ENCODE data around the gene TMEM236. TPM values are rescaled to one million over a fixed set of nuclear protein-coding genes. Genes with fewer than 3 reads are reported as not detected.

The TMEM236 gene
- total RNA-seq, 4 donors from 2014 or later: 3.3 to 99.1 (median 77.1) TPM

DNA sequence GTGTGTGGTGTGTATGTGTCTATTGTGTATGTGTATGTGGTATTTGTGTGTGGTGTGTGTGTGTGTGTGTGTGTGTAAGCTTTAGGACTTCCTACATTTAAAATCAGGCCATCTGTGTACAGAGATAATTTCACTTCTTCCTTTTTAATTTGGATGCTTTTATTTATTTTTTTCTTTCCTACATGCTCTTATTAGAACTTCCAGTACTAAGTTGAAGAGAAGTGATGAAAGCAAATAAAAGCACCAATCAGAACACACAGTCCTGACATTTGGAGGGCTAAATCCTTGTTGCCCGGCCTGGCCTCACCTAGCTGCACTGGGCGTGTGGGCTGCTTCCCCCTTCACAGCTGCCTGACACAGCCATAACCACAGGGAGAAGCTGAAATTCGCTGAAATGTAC lies 53.3 kb downstream of the TMEM236 start:
- Histone ChIP-seq H3K27ac (no peak overlapping the region), H3K36me3 (no peaks in the 10 kb centered on the region), H3K9me3 (no peaks in the 10 kb centered on the region), H3K27me3 (no peaks in the 10 kb centered on the region), H3K4me3 (no peak overlapping the region), H3K4me1 (no peaks in the 10 kb centered on the region)
- no peak for DNase-seq
- no peak for TF ChIP-seq POLR2A (IDR thresholded peaks at IDR 0.05)
- TF ChIP-seq, protein P1, sequence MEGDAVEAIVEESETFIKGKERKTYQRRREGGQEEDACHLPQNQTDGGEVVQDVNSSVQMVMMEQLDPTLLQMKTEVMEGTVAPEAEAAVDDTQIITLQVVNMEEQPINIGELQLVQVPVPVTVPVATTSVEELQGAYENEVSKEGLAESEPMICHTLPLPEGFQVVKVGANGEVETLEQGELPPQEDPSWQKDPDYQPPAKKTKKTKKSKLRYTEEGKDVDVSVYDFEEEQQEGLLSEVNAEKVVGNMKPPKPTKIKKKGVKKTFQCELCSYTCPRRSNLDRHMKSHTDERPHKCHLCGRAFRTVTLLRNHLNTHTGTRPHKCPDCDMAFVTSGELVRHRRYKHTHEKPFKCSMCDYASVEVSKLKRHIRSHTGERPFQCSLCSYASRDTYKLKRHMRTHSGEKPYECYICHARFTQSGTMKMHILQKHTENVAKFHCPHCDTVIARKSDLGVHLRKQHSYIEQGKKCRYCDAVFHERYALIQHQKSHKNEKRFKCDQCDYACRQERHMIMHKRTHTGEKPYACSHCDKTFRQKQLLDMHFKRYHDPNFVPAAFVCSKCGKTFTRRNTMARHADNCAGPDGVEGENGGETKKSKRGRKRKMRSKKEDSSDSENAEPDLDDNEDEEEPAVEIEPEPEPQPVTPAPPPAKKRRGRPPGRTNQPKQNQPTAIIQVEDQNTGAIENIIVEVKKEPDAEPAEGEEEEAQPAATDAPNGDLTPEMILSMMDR (IDR thresholded peaks at IDR 0.05): no peak

DNA sequence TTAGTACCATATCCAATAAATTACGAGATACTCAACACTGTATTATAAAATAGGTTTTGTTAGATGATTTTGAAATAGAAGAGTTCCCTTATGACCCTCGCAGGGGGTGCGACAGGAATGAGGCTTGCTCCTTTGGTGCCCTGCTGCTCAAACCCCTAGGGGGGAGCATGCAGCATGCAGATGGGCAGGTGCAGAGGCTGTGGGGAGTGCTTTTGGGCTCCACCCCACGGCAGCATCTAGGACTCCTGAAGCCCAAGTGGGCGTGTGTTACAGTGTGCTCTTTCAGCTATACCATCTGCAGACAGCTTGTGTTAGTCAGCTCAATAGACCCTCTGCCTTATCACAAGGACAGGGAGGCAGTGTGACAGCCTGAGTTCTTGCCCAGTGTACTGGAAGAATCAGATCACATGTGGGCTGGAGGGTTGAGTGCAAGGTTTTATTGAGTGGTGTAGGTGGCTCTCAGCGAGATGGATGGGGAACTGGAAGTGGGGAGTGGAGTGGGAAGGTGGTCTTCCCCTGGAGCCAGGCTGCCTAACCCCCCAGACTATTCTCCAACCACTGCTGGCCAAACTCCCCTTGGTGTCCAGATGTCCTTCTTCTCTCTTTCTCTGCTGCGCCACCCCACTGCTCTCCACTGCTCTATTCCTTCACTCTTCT lies 54.0 kb downstream of the TMEM236 start:
- Histone ChIP-seq H3K4me1 (no peaks in the 10 kb centered on the region), H3K27ac (no peak overlapping the region), H3K27me3 (no peaks in the 10 kb centered on the region), H3K36me3 (no peaks in the 10 kb centered on the region), H3K4me3 (no peak overlapping the region), H3K9me3 (no peaks in the 10 kb centered on the region)
- no peak for TF ChIP-seq POLR2A (IDR thresholded peaks at IDR 0.05)
- TF ChIP-seq, protein P1 (IDR thresholded peaks at IDR 0.05): peak in 3 of 6 experiments; percentile 21 to 40 (median 25)
- DNase-seq: no peak

DNA sequence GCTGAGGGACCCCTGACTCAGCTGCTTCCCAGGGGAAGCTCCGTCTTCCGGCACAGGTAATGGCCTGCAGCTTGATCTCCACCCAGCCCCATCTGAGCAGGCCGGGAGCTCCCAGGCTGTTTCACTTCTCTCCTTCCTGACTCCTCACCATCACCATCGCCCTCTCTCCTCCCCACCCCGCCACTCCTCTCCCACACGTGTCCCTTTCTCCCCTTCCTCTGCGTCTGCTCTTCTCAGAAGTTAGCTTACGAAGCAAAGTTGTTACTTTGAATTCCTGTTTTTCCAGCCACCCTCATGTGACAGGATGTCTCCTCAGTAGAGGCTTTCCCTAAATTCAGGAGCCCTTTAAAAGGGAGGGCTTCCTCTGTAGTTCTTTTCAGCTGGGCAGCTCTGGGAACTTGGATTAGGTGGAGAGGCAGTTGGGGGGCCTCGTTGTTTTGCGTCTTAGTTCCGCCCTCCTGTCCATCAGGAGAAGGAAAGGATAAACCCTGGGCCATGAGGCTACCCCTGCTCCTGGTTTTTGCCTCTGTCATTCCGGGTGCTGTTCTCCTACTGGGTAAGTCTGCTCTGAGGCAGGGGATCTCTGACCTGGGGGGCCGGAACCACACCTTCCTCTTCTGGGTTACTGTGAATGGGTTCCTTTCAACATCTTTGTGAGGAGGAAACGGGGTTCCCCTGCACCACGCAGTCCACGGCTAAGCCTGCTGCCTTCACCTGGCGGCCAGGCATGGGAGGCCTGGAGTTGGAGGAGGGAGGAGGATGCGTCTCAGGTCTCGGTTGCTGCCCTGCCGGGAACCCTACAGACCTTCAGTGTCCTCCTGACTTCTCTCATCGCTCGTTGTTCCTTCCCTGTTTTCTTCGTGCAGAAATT lies 57.2 kb downstream of the TMEM236 start, which contains the start of gene MRC1:
TSS of gene MRC1 (plus strand) at position 378 of the 871 bp plus-strand sequence. CDS start at position 496, 118 bp downstream.
- Histone ChIP-seq H3K27me3 (no peaks in the 10 kb centered on the region), H3K9me3 (no peaks in the 10 kb centered on the region), H3K4me1 (no peaks in the 10 kb centered on the region), H3K4me3 (peak within 1 kb of the TSS in 1 of 4 donors; percentile 28), H3K27ac (peak within 1 kb of the TSS in 2 of 4 donors; percentile 5 to 49), H3K36me3 (no peaks in the 10 kb centered on the region)
- no peak for DNase-seq
- TF ChIP-seq, protein P1 (IDR thresholded peaks at IDR 0.05): no peak
- TF ChIP-seq POLR2A (IDR thresholded peaks at IDR 0.05): no peak

DNA sequence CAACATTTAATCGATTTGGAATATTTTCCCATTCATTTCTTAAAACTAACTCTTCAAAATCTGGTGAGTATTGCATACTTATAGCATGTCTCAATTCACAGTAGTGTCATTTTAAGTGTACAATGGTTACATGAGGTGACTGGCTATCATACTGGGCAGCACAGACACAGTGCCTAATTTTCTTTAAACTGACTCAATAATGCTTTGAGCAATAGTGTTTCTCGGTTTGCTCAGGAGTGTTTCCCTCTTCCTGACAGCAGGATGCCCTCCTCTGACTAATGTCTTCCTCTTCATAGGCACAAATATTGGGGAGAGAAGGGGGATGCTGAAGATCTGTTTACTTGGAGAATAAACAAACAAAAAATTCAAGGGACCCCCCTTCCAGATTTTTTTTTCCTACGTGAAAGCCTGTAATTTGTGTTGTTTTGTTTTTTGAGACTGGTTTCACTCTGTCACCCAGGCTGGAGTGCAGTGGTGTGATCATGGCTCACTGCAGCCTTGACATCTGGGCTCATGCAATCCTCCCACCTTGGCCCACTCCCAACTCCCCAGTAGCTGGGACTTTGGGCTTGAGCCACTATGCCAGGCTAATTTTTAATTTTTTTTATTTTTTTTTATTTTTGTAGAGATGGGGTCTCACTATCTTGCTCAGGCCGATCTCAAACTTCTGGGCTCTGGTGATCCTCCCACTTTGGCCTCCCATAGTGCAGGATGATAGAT lies 59.3 kb downstream of the TMEM236 start:
- H3K4me3 ChIP-seq: peak overlapping the region in 1 of 4 donors; percentile 19
- H3K9me3 ChIP-seq: no peaks in the 10 kb centered on the region
- H3K27me3 ChIP-seq: no peaks in the 10 kb centered on the region
- TF ChIP-seq POLR2A (IDR thresholded peaks at IDR 0.05): no peak
- TF ChIP-seq, protein P1 (IDR thresholded peaks at IDR 0.05): no peak
- H3K27ac ChIP-seq: no peak overlapping the region
- no peaks in the 10 kb centered on the region for H3K4me1 ChIP-seq
- H3K36me3 ChIP-seq: no peaks in the 10 kb centered on the region
- no peak for DNase-seq

DNA sequence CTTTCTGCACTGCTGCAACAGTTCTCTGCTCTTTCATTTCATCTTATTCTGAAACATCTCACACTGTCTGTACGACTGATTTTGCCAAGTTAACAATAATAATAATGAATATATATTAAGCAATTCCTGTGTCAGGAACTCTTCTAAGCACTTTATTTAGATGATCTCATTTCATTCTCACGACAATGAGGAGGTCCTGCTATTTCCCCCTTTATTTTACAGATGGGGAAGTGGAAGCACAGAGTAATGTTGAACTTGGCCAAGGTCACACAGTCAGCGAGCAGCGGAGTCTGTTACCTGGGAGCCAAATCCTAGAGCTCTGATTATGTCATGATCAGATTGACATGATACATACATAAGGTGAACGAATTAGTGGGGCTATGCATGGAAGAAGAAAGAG lies 63.0 kb downstream of the TMEM236 start:
- TF ChIP-seq, protein P1 (IDR thresholded peaks at IDR 0.05): no peak
- TF ChIP-seq POLR2A (IDR thresholded peaks at IDR 0.05): no peak
- H3K36me3 ChIP-seq: no peaks in the 10 kb centered on the region
- no peak for DNase-seq
- no peak overlapping the region for H3K4me3 ChIP-seq
- H3K9me3 ChIP-seq: no peaks in the 10 kb centered on the region
- H3K27ac ChIP-seq: no peak overlapping the region
- H3K4me1 ChIP-seq: no peaks in the 10 kb centered on the region
- H3K27me3 ChIP-seq: no peaks in the 10 kb centered on the region

All from Peyer's patch (tissue), 4 donors.